OCI-LY7 (cell line): ENCODE results near the gene UBE3D. TPM values are rescaled to one million over a fixed set of nuclear protein-coding genes. Genes with fewer than 3 reads are reported as not detected.

Experiments
- BruUV-seq: library from RNA; stranded (reverse); fragments of 400-500 nt; replicated peaks from 2 replicates; lab custom pipeline; 2021; lab: Mats Ljungman, UMichigan
- CTCF ChIA-PET: fragments of 300-600 bp; sonication (Branson Sonifier 250); formaldehyde crosslinking; loops from one replicate; lab custom pipeline; 2022; ENCODE audit warnings: antibody characterized with exemption; ENCODE audit not compliant: unreplicated experiment; lab: Charles Lee
- POLR2A ChIA-PET: fragments of 300-600 bp; sonication (Branson Sonifier 250); formaldehyde crosslinking; loops from one replicate; lab custom pipeline; 2022; ENCODE audit warnings: antibody characterized with exemption; lab: Charles Lee
- DNase-seq: peaks from one replicate; pipeline ENCODE4 v3.0.0-alpha.2; 2015; ENCODE audit warnings: low spot score
- H2AFZ ChIP-seq: fragments of 200-600 bp; sonication (generic), shearing (Covaris generic); 2 replicates; pipeline ENCODE4 v1.6.1; 2014; ENCODE audit warnings: mild to moderate bottlenecking, antibody characterized with exemption, low read length, moderate library complexity
- H3K27ac ChIP-seq: fragments of 200-600 bp; sonication (generic); 2 replicates; pipeline ENCODE4 v1.5.1; 2014; ENCODE audit warnings: mixed run types, low read depth, mild to moderate bottlenecking, moderate library complexity, low read length, inconsistent platforms; ENCODE audit not compliant: poor library complexity, severe bottlenecking
- H3K36me3 ChIP-seq: fragments of 200-600 bp; sonication (generic); 2 replicates; pipeline ENCODE4 v1.6.1; 2014; ENCODE audit warnings: mild to moderate bottlenecking, antibody characterized with exemption, low read length, moderate library complexity, mixed read lengths; ENCODE audit not compliant: insufficient read depth
- H3K4me1 ChIP-seq: fragments of 200-600 bp; sonication (generic); 2 replicates; pipeline ENCODE4 v1.5.1; 2014; ENCODE audit warnings: mild to moderate bottlenecking, low read length; ENCODE audit not compliant: insufficient read depth, poor library complexity, severe bottlenecking
- H3K4me2 ChIP-seq: fragments of 200-600 bp; sonication (generic); 2 replicates; pipeline ENCODE4 v1.6.1; 2014; ENCODE audit warnings: mild to moderate bottlenecking, low read length
- H3K4me3 ChIP-seq: fragments of 200-600 bp; sonication (generic); 2 replicates; pipeline ENCODE4 v1.5.1; 2014; ENCODE audit warnings: mild to moderate bottlenecking, low read depth, low read length; ENCODE audit not compliant: poor library complexity, severe bottlenecking
- H3K79me2 ChIP-seq: fragments of 200-600 bp; sonication (generic); 2 replicates; pipeline ENCODE4 v1.6.1; 2016; ENCODE audit warnings: low read depth, mild to moderate bottlenecking, low read length, moderate library complexity, mixed read lengths; ENCODE audit not compliant: insufficient read depth
- H3K9me2 ChIP-seq: fragments of 200-600 bp; sonication (generic); 2 replicates; pipeline ENCODE4 v1.6.1; 2016; ENCODE audit warnings: mild to moderate bottlenecking, low read length, mixed read lengths; ENCODE audit not compliant: insufficient read depth
- H3K9me3 ChIP-seq: fragments of 200-600 bp; sonication (generic); 2 replicates; pipeline ENCODE4 v1.6.1; 2014; ENCODE audit warnings: mild to moderate bottlenecking, mixed run types, low read length, mixed read lengths
- H4K20me1 ChIP-seq: fragments of 200-600 bp; sonication (generic); 2 replicates; pipeline ENCODE4 v1.6.1; 2014; ENCODE audit warnings: mild to moderate bottlenecking, antibody characterized with exemption, low read length, moderate library complexity, mixed read lengths; ENCODE audit not compliant: insufficient read depth
- CTCF ChIP-seq: fragments of 200-600 bp; sonication (generic); conservative IDR thresholded peaks from 2 replicates; pipeline ENCODE4 v1.5.1; 2014; ENCODE audit warnings: mild to moderate bottlenecking, antibody characterized with exemption, low read length, moderate library complexity, mixed read lengths
- EZH2phosphoT487 ChIP-seq: fragments of 200-600 bp; sonication (generic); IDR thresholded peaks from 2 replicates; pipeline ENCODE4 v1.6.1; 2018; ENCODE audit warnings: low read depth, borderline replicate concordance, mild to moderate bottlenecking, mixed run types, antibody characterized with exemption, low read length, moderate library complexity, mixed read lengths
- intact Hi-C: fragments of 100-400 bp; cut with micrococcal nuclease; formaldehyde crosslinking; loops from one replicate; pipeline ENCODE4 v1.10.0; 2022; ENCODE audit not compliant: unreplicated experiment
- total RNA-seq, 2 experiments: library from RNA; depleted of rRNA in 1 of 2; stranded (reverse); fragments of >200 nt in 1 of 2; shearing (Covaris generic) in 1 of 2; gene quantifications; 2 replicates each; pipeline ENCODE4 v1.2.3, GENCODE V29; 2014 to 2022

Gene UBE3D
- total RNA-seq, 2 experiments from 2014 or later: 11.0 to 15.1 TPM

GRCh38 chr6:83097675-83098074 lies 32.0 kb upstream of the UBE3D start:
- BruUV-seq: no TSS peak
- Histone ChIP-seq H3K27ac (no peak overlapping the region), H3K4me3 (no peak overlapping the region), H4K20me1 (peaks cover 5% of the 10 kb centered on the region; the same call in 1 of the 2 replicates), H3K4me1 (no peaks in the 10 kb centered on the region), H3K36me3 (peaks cover 31% of the 10 kb centered on the region), H3K9me2 (no peaks in the 10 kb centered on the region), H2AFZ (no peak overlapping the region), H3K9me3 (0 out of 2 replicates have a peak, but pooled peaks cover 3% of the 10 kb centered on the region), H3K79me2 (no peaks in the 10 kb centered on the region), H3K4me2 (no peak overlapping the region)
- no peak for TF ChIP-seq CTCF
- no peak for TF ChIP-seq EZH2phosphoT487
- no peak for DNase-seq
- POLR2A ChIA-PET: interaction anchor here (0.5 to 1.7 kb wide), 2 partner anchors 10 to 57 kb away, joined by 3 to 4 read pairs; no protein-coding TSS in a partner anchor
- CTCF ChIA-PET: no interaction called here
- intact Hi-C loops: no loop called here

DNA sequence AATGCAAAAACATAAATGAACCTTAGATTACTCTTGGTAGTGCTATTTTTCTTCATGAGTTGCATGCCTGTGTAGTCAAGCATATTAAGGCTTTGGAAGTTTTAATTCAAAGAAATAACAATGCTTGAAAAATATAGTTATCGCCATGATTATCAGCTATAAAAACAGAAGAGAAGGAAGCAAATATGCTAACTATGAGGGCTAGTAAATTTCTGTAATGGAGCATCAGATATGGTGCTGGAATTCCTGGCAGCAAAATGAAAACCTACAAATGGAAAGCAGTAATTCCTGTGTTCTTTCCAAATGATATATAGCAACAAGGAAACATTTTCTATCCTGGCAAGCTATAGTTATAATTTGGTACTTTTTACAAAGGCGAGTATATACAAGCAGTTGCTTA lies 31.6 kb upstream of the UBE3D start:
- no peaks in the 10 kb centered on the region for H3K4me1 ChIP-seq
- no TSS peak for BruUV-seq
- POLR2A ChIA-PET: interaction anchor here (0.5 to 1.1 kb wide), 3 partner anchors 13 to 58 kb away, joined by 3 read pairs; no protein-coding TSS in a partner anchor
- DNase-seq: no peak
- no peak overlapping the region for H3K4me2 ChIP-seq
- 0 out of 2 replicates have a peak, but pooled peaks cover 3% of the 10 kb centered on the region for H3K9me3 ChIP-seq
- no peak overlapping the region for H3K27ac ChIP-seq
- H3K4me3 ChIP-seq: no peak overlapping the region
- TF ChIP-seq CTCF (no peak), EZH2phosphoT487 (no peak)
- H4K20me1 ChIP-seq: peaks cover 5% of the 10 kb centered on the region; the same call in 1 of the 2 replicates
- H2AFZ ChIP-seq: no peak overlapping the region
- CTCF ChIA-PET: no interaction called here
- no peaks in the 10 kb centered on the region for H3K9me2 ChIP-seq
- no peaks in the 10 kb centered on the region for H3K79me2 ChIP-seq
- peaks cover 30% of the 10 kb centered on the region for H3K36me3 ChIP-seq
- intact Hi-C loops: no loop called here

- ChIA-PET POLR2A (interaction anchor here (0.7 to 1.1 kb wide), 2 partner anchors 13 to 30 kb away, joined by 3 read pairs; no protein-coding TSS in a partner anchor), CTCF (no interaction called here)
- Histone ChIP-seq H3K9me3 (0 out of 2 replicates have a peak, but pooled peaks cover 3% of the 10 kb centered on the region), H3K27ac (no peak overlapping the region), H4K20me1 (peaks cover 9% of the 10 kb centered on the region; the same call in 1 of the 2 replicates), H3K4me1 (no peaks in the 10 kb centered on the region), H3K36me3 (peaks cover 26% of the 10 kb centered on the region), H3K9me2 (no peaks in the 10 kb centered on the region), H3K4me3 (no peak overlapping the region), H2AFZ (no peak overlapping the region), H3K79me2 (no peaks in the 10 kb centered on the region), H3K4me2 (no peak overlapping the region)
- BruUV-seq: no TSS peak
- intact Hi-C loops: no loop called here
- TF ChIP-seq CTCF: no peak
- TF ChIP-seq EZH2phosphoT487: no peak
- DNase-seq: no peak
Observed at GRCh38 chr6:83096791-83097190, 31.1 kb upstream of the UBE3D start.
